Retinal pigment epithelial cell (primary cell): Measurements from ENCODE around the gene PRCC.

Experiments used
- DNase-seq: peaks from one replicate; pipeline ENCODE4 v3.0.0-alpha.2; 2010; ENCODE audit warnings: low read depth
- H3K4me3 ChIP-seq: 2 replicates; pipeline ENCODE4 v1.5.1; 2011; ENCODE audit warnings: mild to moderate bottlenecking, low read length, control low read depth, moderate library complexity
- TF ChIP-seq, protein P1 (sequence below): conservative IDR thresholded peaks from 2 replicates; pipeline ENCODE4 v1.5.1; 2011; ENCODE audit warnings: low read depth, low read length, control low read depth, inconsistent platforms

Gene PRCC

GRCh38 chr1:156845055-156845952, 78.0 kb downstream of the PRCC start:
- peak overlapping the region; percentile 15 for H3K4me3 ChIP-seq

DNA sequence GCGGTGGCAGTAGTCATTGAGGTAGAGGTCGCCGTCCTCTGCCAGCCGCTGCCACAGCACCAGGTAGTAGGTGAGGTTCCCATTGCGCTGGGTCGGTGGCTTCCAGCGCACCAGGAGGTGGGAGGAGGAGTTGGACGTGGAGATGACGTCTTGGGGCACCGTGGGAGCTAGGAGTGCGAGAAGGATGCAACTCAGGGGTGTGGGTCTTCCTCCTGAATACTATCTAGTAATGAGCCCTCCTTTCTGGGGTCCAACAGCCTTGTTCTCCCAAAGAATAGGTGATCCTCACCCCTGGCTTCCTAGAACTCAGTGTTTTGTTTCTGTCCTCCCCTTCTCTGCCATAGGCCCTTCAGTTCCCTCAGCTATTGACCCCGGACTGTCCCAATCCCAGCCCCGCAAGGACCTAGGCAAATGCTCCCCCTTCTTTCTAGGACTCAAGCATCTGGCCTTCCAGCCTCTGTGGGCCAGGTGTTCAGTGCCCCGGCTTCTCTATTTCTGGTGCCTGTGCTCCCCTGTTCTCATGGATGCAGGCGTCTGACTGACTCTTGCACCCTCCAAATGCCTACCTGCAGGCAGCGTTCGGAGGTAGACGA, 78.7 kb downstream of the PRCC start:
- no peak for DNase-seq
- TF ChIP-seq, protein P1, sequence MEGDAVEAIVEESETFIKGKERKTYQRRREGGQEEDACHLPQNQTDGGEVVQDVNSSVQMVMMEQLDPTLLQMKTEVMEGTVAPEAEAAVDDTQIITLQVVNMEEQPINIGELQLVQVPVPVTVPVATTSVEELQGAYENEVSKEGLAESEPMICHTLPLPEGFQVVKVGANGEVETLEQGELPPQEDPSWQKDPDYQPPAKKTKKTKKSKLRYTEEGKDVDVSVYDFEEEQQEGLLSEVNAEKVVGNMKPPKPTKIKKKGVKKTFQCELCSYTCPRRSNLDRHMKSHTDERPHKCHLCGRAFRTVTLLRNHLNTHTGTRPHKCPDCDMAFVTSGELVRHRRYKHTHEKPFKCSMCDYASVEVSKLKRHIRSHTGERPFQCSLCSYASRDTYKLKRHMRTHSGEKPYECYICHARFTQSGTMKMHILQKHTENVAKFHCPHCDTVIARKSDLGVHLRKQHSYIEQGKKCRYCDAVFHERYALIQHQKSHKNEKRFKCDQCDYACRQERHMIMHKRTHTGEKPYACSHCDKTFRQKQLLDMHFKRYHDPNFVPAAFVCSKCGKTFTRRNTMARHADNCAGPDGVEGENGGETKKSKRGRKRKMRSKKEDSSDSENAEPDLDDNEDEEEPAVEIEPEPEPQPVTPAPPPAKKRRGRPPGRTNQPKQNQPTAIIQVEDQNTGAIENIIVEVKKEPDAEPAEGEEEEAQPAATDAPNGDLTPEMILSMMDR, result no peak
- H3K4me3 ChIP-seq, result no peak overlapping the region

More at GRCh38 chr1:156845055-156845952, 78.0 kb downstream of the PRCC start:
- no peak for DNase-seq
- TF ChIP-seq, protein P1, result peak; percentile 5

GRCh38 chr1:156846643-156847042, 79.3 kb downstream of the PRCC start:
- no peak for DNase-seq
- TF ChIP-seq, protein P1, result no peak
- no peak overlapping the region for H3K4me3 ChIP-seq

DNA sequence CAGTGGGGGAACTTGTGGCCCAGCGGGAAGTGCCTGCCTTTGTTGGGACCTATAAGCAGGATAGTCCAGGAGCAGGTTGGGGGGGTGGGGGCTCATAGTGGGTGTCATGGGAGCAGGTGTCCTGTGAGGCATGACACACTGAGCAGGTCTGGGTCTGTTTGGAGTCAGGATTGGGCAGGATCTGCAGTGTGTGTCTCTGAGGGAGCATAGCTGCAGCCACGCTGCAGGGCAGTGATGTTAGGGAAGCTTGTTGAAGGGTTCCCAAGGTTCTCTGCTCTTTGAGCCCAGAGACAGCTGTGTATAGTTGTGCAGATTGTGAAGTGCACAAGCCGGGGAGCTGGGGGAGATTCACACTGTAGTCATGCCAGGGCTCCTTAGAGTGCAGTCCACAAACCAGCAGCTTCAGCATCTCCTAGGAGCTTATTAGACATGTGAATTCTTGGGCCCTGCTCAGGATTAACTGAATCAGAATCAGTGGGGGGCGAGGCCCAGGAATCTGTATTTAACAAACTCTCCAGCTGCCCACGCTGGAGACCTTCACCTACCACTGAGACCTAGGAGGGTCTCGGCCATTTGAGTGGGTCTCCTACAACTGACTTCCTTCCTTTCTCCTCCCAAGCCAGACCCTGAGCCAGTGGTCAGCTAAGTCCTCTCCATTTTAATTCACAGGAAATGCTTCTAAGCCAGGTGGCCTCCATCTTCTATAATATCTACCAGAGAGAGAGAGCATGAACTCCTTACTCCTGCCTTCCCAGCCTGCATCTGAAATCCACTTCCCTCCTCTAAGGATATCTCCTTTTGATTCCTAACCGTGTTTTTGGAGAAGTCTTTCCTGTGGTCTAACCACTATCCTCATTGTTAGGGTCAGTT, 80.5 kb downstream of the PRCC start:
- no peak for DNase-seq
- H3K4me3 ChIP-seq, result no peak overlapping the region
- TF ChIP-seq, protein P1, result no peak

GRCh38 chr1:156848461-156849150, 81.3 kb downstream of the PRCC start:
- H3K4me3 ChIP-seq, result no peak overlapping the region
- no peak for DNase-seq
- TF ChIP-seq, protein P1, result no peak

GRCh38 chr1:156849151-156849496, 81.8 kb downstream of the PRCC start:
- no peak for DNase-seq
- no peak overlapping the region for H3K4me3 ChIP-seq
- TF ChIP-seq, protein P1, result no peak
